Choroid plexus epithelial cell (primary cell): ENCODE measurements around the gene MYO5B.

Source experiments
- DNase-seq: peaks from one replicate; pipeline ENCODE4 v3.0.0-alpha.2; 2010; ENCODE audit warnings: low read depth
- H3K4me3 ChIP-seq: 2 replicates; pipeline ENCODE4 v1.5.1; 2011; ENCODE audit warnings: low read depth, mild to moderate bottlenecking, control low read depth, low read length, moderate library complexity
- CTCF ChIP-seq: conservative IDR thresholded peaks from 2 replicates; pipeline ENCODE4 v1.5.1; 2011; ENCODE audit warnings: low read depth, mild to moderate bottlenecking, control low read depth, inconsistent platforms, low read length, moderate library complexity

MYO5B gene

GRCh38 chr18:49968644-49969309 is 226.2 kb downstream of the MYO5B start:
- TF ChIP-seq CTCF = no peak
- no peak for DNase-seq

GRCh38 chr18:49967636-49968313 is 227.2 kb downstream of the MYO5B start:
- no peak for TF ChIP-seq CTCF
- no peak overlapping the region for H3K4me3 ChIP-seq
- DNase-seq = no peak

More at GRCh38 chr18:49968644-49969309, 226.2 kb downstream of the MYO5B start:
- H3K4me3 ChIP-seq = no peak overlapping the region

- TF ChIP-seq CTCF = no peak
- no peak for DNase-seq
These were observed 227.8 kb downstream of the MYO5B start for GRCh38 chr18:49967171-49967570.

GRCh38 chr18:49966090-49966489 is 228.9 kb downstream of the MYO5B start:
- H3K4me3 ChIP-seq = no peak overlapping the region
- no peak for DNase-seq
- no peak for TF ChIP-seq CTCF

More at GRCh38 chr18:49967171-49967570, 227.8 kb downstream of the MYO5B start:
- no peak overlapping the region for H3K4me3 ChIP-seq

GRCh38 chr18:49963217-49963616 is 231.7 kb downstream of the MYO5B start:
- no peak overlapping the region for H3K4me3 ChIP-seq
- no peak for DNase-seq
- TF ChIP-seq CTCF = no peak

GRCh38 chr18:49961271-49961670 is 233.7 kb downstream of the MYO5B start:
- no peak for DNase-seq
- TF ChIP-seq CTCF = no peak
- no peak overlapping the region for H3K4me3 ChIP-seq

GRCh38 chr18:49960376-49960775 is 234.6 kb downstream of the MYO5B start:
- H3K4me3 ChIP-seq = no peak overlapping the region
- no peak for DNase-seq
- no peak for TF ChIP-seq CTCF
